ENCODE data around the gene PRKAR2A. TPM values are rescaled to one million over a fixed set of nuclear protein-coding genes. Genes with fewer than 3 reads are reported as not detected.

Gene PRKAR2A
- total RNA-seq, 1 experiment from 2014 or later, result 61.3 TPM

GRCh38 chr3:48879994-48880377 lies 32.3 kb upstream of the PRKAR2A start:
- POLR2A ChIA-PET, result no interaction called here
- H3K9me3 Mint-ChIP-seq (ENCODE audit: unreplicated experiment), result no peaks in the 10 kb centered on the region
- no peaks in the 10 kb centered on the region for H3K27me3 Mint-ChIP-seq (ENCODE audit: insufficient read depth, unreplicated experiment)

GRCh38 chr3:48879307-48879993 lies 31.8 kb upstream of the PRKAR2A start:
- ChIA-PET POLR2A (no interaction called here), CTCF (no interaction called here)
- BruUV-seq (replicated peaks), result no TSS peak
- no peaks in the 10 kb centered on the region for H3K9me3 Mint-ChIP-seq (ENCODE audit: unreplicated experiment)
- no peaks in the 10 kb centered on the region for H3K4me1 Mint-ChIP-seq (ENCODE audit: insufficient read depth, unreplicated experiment)
- H3K4me3 Mint-ChIP-seq (ENCODE audit: unreplicated experiment), result no peak overlapping the region
- TF ChIP-seq CTCF (IDR thresholded peaks at IDR 0.05; ENCODE audit: unreplicated experiment), result no peak
- no peak overlapping the region for H3K27ac Mint-ChIP-seq (ENCODE audit: low read depth, unreplicated experiment)
- DNase-seq (ENCODE audit: unreplicated experiment), result no peak
- peaks cover 15% of the 10 kb centered on the region for H3K36me3 Mint-ChIP-seq (ENCODE audit: insufficient read depth, unreplicated experiment)
- H3K27me3 Mint-ChIP-seq (ENCODE audit: insufficient read depth, unreplicated experiment), result no peaks in the 10 kb centered on the region
- intact Hi-C loops (cut with micrococcal nuclease), result no loop called here

More at GRCh38 chr3:48879994-48880377, 32.3 kb upstream of the PRKAR2A start:
- Mint-ChIP-seq H3K4me1 (ENCODE audit: insufficient read depth, unreplicated experiment) (no peaks in the 10 kb centered on the region), H3K4me3 (ENCODE audit: unreplicated experiment) (no peak overlapping the region), H3K27ac (ENCODE audit: low read depth, unreplicated experiment) (no peak overlapping the region), H3K36me3 (ENCODE audit: insufficient read depth, unreplicated experiment) (peaks cover 20% of the 10 kb centered on the region)
- no peak for TF ChIP-seq CTCF (IDR thresholded peaks at IDR 0.05; ENCODE audit: unreplicated experiment)
- intact Hi-C loops (cut with micrococcal nuclease), result no loop called here
- no TSS peak for BruUV-seq (replicated peaks)
- CTCF ChIA-PET, result no interaction called here
- DNase-seq (ENCODE audit: unreplicated experiment), result no peak

- BruUV-seq (replicated peaks), result no TSS peak
- H3K27me3 Mint-ChIP-seq (ENCODE audit: insufficient read depth, unreplicated experiment), result no peaks in the 10 kb centered on the region
- intact Hi-C loops (cut with micrococcal nuclease), result no loop called here
- H3K36me3 Mint-ChIP-seq (ENCODE audit: insufficient read depth, unreplicated experiment), result peaks cover 6% of the 10 kb centered on the region
- POLR2A ChIA-PET, result interaction anchor here (0.7 kb wide), 1 partner anchor 1563 kb away, joined by 3 read pairs; no protein-coding TSS in a partner anchor
- CTCF ChIA-PET, result no interaction called here
- DNase-seq (ENCODE audit: unreplicated experiment), result no peak
- no peak overlapping the region for H3K27ac Mint-ChIP-seq (ENCODE audit: low read depth, unreplicated experiment)
- H3K4me3 Mint-ChIP-seq (ENCODE audit: unreplicated experiment), result no peak overlapping the region
- no peaks in the 10 kb centered on the region for H3K4me1 Mint-ChIP-seq (ENCODE audit: insufficient read depth, unreplicated experiment)
- TF ChIP-seq CTCF (IDR thresholded peaks at IDR 0.05; ENCODE audit: unreplicated experiment), result no peak
- H3K9me3 Mint-ChIP-seq (ENCODE audit: unreplicated experiment), result no peaks in the 10 kb centered on the region
These were observed 30.0 kb upstream of the PRKAR2A start for GRCh38 chr3:48877671-48878070.

GRCh38 chr3:48863122-48863521 lies 15.4 kb upstream of the PRKAR2A start:
- DNase-seq (ENCODE audit: unreplicated experiment), result no peak
- H3K4me1 Mint-ChIP-seq (ENCODE audit: insufficient read depth, unreplicated experiment), result peaks cover 4% of the 10 kb centered on the region
- H3K27ac Mint-ChIP-seq (ENCODE audit: low read depth, unreplicated experiment), result no peak overlapping the region
- ChIA-PET CTCF (no interaction called here), POLR2A (interaction anchor here (0.9 kb wide), 2 partner anchors 10 to 15 kb away, joined by 3 to 4 read pairs; partner anchors contain the start of gene PRKAR2A)
- peaks cover 12% of the 10 kb centered on the region for H3K36me3 Mint-ChIP-seq (ENCODE audit: insufficient read depth, unreplicated experiment)
- no TSS peak for BruUV-seq (replicated peaks)
- H3K4me3 Mint-ChIP-seq (ENCODE audit: unreplicated experiment), result no peak overlapping the region
- H3K9me3 Mint-ChIP-seq (ENCODE audit: unreplicated experiment), result no peaks in the 10 kb centered on the region
- H3K27me3 Mint-ChIP-seq (ENCODE audit: insufficient read depth, unreplicated experiment), result no peaks in the 10 kb centered on the region
- no peak for TF ChIP-seq CTCF (IDR thresholded peaks at IDR 0.05; ENCODE audit: unreplicated experiment)
- intact Hi-C loops (cut with micrococcal nuclease), result no loop called here

All from MCF 10A (cell line).